HepG2 (cell line): ENCODE measurements around the gene STRIT1. TPM values are rescaled to one million over a fixed set of nuclear protein-coding genes. Genes with fewer than 3 reads are reported as not detected.

Experiments
- ATAC-seq: fragments of 200-7000 bp; cut with Tn5 transposase; 3 replicates; pipeline ENCODE4 v1.9.1; 2020; ENCODE audit warnings: mild to moderate bottlenecking, moderate library complexity
- BruUV-seq: library from RNA; stranded (reverse); fragments of 400-500 nt; replicated peaks from 2 replicates; lab custom pipeline; 2021; lab: Mats Ljungman, UMichigan
- CTCF ChIA-PET: fragments of 300-600 bp; formaldehyde crosslinking; extraction: SDS; loops from one replicate; lab custom pipeline; 2021; ENCODE audit warnings: low total read pairs, inconsistent platforms, low intra/inter-chr PET ratio; lab: Yijun Ruan, JAX
- POLR2A ChIA-PET: fragments of 350-600 bp; sonication (Branson Sonifier 250); formaldehyde crosslinking; loops from one replicate; lab custom pipeline; 2020; ENCODE audit warnings: antibody characterized with exemption, inconsistent platforms; lab: Yijun Ruan, JAX
- DNase-seq: peaks from one replicate; pipeline ENCODE4 v3.0.0-alpha.2; 2015; ENCODE audit warnings: low spot score
- FAIRE-seq: peaks from 3 replicates; lab custom pipeline; 2011; peaks lifted over from hg19 to GRCh38; lab: Jason Lieb, UNC
- H2AFZ ChIP-seq: one replicate; pipeline ENCODE4 v1.6.1; 2011; ENCODE audit warnings: low read length, inconsistent platforms
- H3K27ac ChIP-seq: fragments of 300-600 bp; 3 replicates; pipeline ENCODE4 v1.8.0; 2011; ENCODE audit warnings: mixed run types, mild to moderate bottlenecking, mixed read lengths, low read length, inconsistent platforms; ENCODE audit not compliant: insufficient read depth; ENCODE audit errors: extremely low read length
- H3K27me3 ChIP-seq, 2 experiments: fragments of 200-600 bp in 1 of 2; 2 replicates in 1 of 2; 3 replicates in 1 of 2; pipeline versions ENCODE4 v1.6.0 to v1.8.0; 2011; ENCODE audit warnings: low read length in 2 of 2, mild to moderate bottlenecking in 2 of 2, moderate library complexity in 2 of 2, inconsistent platforms in 1 of 2; ENCODE audit not compliant: insufficient read depth in 2 of 2, control insufficient read depth in 1 of 2
- H3K36me3 ChIP-seq, 2 experiments: fragments of 200-600 bp in 1 of 2; replicated peaks in 1 of 2; 2 replicates in 1 of 2; 3 replicates in 1 of 2; pipeline versions ENCODE4 v1.5.1 to v1.8.0; 2011; ENCODE audit warnings: low read length in 2 of 2, inconsistent platforms in 1 of 2; ENCODE audit not compliant: insufficient read depth in 2 of 2, control insufficient read depth in 1 of 2
- H3K4me1 ChIP-seq: 2 replicates; pipeline ENCODE4 v1.5.1; 2012; ENCODE audit warnings: low read length, inconsistent platforms; ENCODE audit not compliant: insufficient read depth
- H3K4me2 ChIP-seq: 2 replicates; pipeline ENCODE4 v1.6.0; 2011; ENCODE audit warnings: low read depth, low read length, inconsistent platforms
- H3K4me3 ChIP-seq, 3 experiments: fragments of 200-600 bp in 1 of 3; sonication (generic), shearing (Covaris generic) in 1 of 3; replicated peaks in 1 of 3; 2 replicates each; pipeline ENCODE4 v1.5.1; 2011 to 2016; ENCODE audit warnings: low read length in 3 of 3, inconsistent platforms in 2 of 3, low read depth in 2 of 3, mild to moderate bottlenecking in 2 of 3, control low read depth in 1 of 3, mixed read lengths in 1 of 3; ENCODE audit not compliant: insufficient read depth in 1 of 3
- H3K79me2 ChIP-seq: one replicate; pipeline ENCODE4 v1.6.1; 2011; ENCODE audit warnings: low read length, inconsistent platforms; ENCODE audit not compliant: insufficient read depth
- H3K9ac ChIP-seq: 2 replicates; pipeline ENCODE4 v1.6.0; 2011; ENCODE audit warnings: mild to moderate bottlenecking, low read depth, low read length, inconsistent platforms; ENCODE audit not compliant: insufficient read depth
- H3K9me3 ChIP-seq: 2 replicates; pipeline ENCODE4 v1.5.1; 2012; ENCODE audit warnings: mild to moderate bottlenecking, low read length
- H4K20me1 ChIP-seq: 2 replicates; pipeline ENCODE4 v1.6.0; 2011; ENCODE audit warnings: inconsistent platforms, mild to moderate bottlenecking, low read length, moderate library complexity; ENCODE audit not compliant: insufficient read depth
- ETV5 ChIP-seq: IDR thresholded peaks from 2 replicates; pipeline ENCODE4 v1.6.1; 2018; ENCODE audit warnings: missing biosample characterization, missing genetic modification reagents, inconsistent platforms, borderline replicate concordance
- FOXC1 ChIP-seq: sonication (generic); formaldehyde crosslinking; IDR thresholded peaks from 2 replicates; pipeline ENCODE4 v1.8.0; 2022; ENCODE audit warnings: mild to moderate bottlenecking, missing genetic modification reagents, borderline replicate concordance
- KLF15 ChIP-seq: sonication (generic); formaldehyde crosslinking; IDR thresholded peaks from 2 replicates; pipeline ENCODE4 v1.8.1; 2023; ENCODE audit warnings: borderline replicate concordance, mild to moderate bottlenecking, inconsistent platforms, missing genetic modification reagents, mixed read lengths
- MEF2D ChIP-seq: sonication (generic); formaldehyde crosslinking; IDR thresholded peaks from 2 replicates; pipeline ENCODE4 v1.5.1; 2020; ENCODE audit warnings: mild to moderate bottlenecking, missing genetic modification reagents
- MTA3 ChIP-seq: sonication (generic); formaldehyde crosslinking; IDR thresholded peaks from 2 replicates; pipeline ENCODE4 v1.4.0; 2020; ENCODE audit warnings: missing genetic modification reagents
- PCBP1 ChIP-seq: fragments of 200-400 bp; formaldehyde crosslinking; IDR thresholded peaks from 2 replicates; pipeline ENCODE4 v1.6.1; 2017; ENCODE audit warnings: mild to moderate bottlenecking, low read depth, low read length, borderline replicate concordance
- TBX3 ChIP-seq: fragments of 450-650 bp; IDR thresholded peaks from 2 replicates; pipeline ENCODE4 v1.6.1; 2017; ENCODE audit warnings: antibody characterized with exemption, mild to moderate bottlenecking, inconsistent platforms, borderline replicate concordance
- ZNF343 ChIP-seq: sonication (generic); formaldehyde crosslinking; IDR thresholded peaks from 2 replicates; pipeline ENCODE4 v1.4.0; 2020; ENCODE audit warnings: mild to moderate bottlenecking, missing genetic modification reagents
- in situ Hi-C: cut with HindIII; loops from 2 replicates; pipeline ENCODE4 v1.10.0; 2017; ENCODE audit warnings: low pct_unique_long_range_greater_than_20kb; ENCODE audit not compliant: extremely low pct_ligation_motif_present
- intact Hi-C: fragments of 100-400 bp; cut with micrococcal nuclease; formaldehyde crosslinking; loops from one replicate; pipeline ENCODE4 v1.10.0; 2022; ENCODE audit not compliant: unreplicated experiment
- polyA plus RNA-seq, 8 experiments: library from polyadenylated mRNA; depleted of rRNA in 3 of 8; stranded (reverse) in 7 of 8; unstranded in 1 of 8; fragments of >200 nt; fragmentation: Illumina TruSeq in 4 of 8; extraction: Trizol in 4 of 8; gene quantifications; 2 replicates each; pipeline versions ENCODE4 v1.2.1 to v1.2.3, GENCODE V29; 2011 to 2016; ENCODE audit warnings: low read depth in 4 of 8, missing spikeins in 1 of 8, mixed read lengths in 1 of 8; ENCODE audit not compliant: insufficient read depth in 1 of 8
- total RNA-seq, 5 experiments: library from RNA; depleted of rRNA; stranded (reverse); fragments of >200 nt; fragmentation: Illumina TruSeq; extraction: Trizol; gene quantifications; 2 replicates each; pipeline ENCODE4 v1.2.3, GENCODE V29; 2016; ENCODE audit warnings: low read depth in 1 of 5
- TF ChIP-seq, protein P1 (sequence below): sonication (generic); formaldehyde crosslinking; IDR thresholded peaks from 2 replicates; pipeline ENCODE4 v1.4.0; 2020; ENCODE audit warnings: mild to moderate bottlenecking, missing genetic modification reagents
- TF ChIP-seq, protein P2 (sequence below): sonication (generic); formaldehyde crosslinking; IDR thresholded peaks from 2 replicates; pipeline ENCODE4 v1.9.0; 2021; ENCODE audit warnings: mild to moderate bottlenecking, missing genetic modification reagents

Gene STRIT1
- total and polyA plus RNA-seq, 2 of the 13 experiments (the other 11 are each of a cell fraction or from before 2014, with no cell fraction given): not detected

DNA sequence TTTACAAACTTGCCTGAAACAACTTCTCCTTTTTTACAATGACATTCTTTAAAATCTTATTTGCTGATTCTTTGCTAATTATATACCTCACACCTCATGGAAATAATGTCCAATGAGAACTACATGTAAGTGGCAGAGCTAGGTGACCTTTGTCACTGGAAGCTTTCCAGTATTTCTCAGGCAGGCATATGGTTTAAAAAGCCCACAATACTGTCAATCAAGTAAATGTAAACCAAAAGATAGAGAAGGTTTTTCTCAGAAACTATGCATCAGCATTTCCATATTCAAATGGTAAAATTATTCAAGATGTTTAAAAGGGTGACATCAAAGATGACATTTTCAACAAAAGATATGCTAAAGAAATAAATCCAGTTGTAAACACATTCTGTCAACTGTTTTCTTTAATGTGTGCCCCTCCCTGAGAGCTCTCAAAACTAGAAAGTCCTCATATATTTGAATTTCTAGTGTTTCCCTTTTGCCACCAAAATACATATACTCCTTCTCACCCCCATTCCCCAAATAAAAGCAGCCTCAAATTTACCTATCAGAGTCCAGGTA lies 10.1 kb upstream of the STRIT1 start:
- in situ Hi-C loops (loop anchor here (25.0 kb wide), 1 partner anchor 541 kb away; no protein-coding TSS in a partner anchor), intact Hi-C loops (no loop called here)
- FAIRE-seq: no peak
- ChIA-PET POLR2A (no interaction called here), CTCF (no interaction called here)
- Histone ChIP-seq H3K79me2 (no peaks in the 10 kb centered on the region), H3K4me2 (no peak overlapping the region), H3K36me3 (no peaks in the 10 kb centered on the region), H3K4me1 (peaks cover 21% of the 10 kb centered on the region), H3K27me3 (no peaks in the 10 kb centered on the region), H3K9ac (no peak overlapping the region), H3K27ac (no peak overlapping the region), H4K20me1 (no peaks in the 10 kb centered on the region), H3K4me3 (no peak overlapping the region), H2AFZ (no peak overlapping the region), H3K9me3 (no peaks in the 10 kb centered on the region)
- no peak for ATAC-seq
- DNase-seq: no peak
- BruUV-seq: no TSS peak
- TF ChIP-seq KLF15 (CRISPR knock-in tag) (no peak), MTA3 (CRISPR knock-in tag) (no peak), ETV5 (no peak), ZNF343 (no peak), PCBP1 (no peak), MEF2D (CRISPR knock-in tag) (no peak), FOXC1 (CRISPR knock-in tag) (no peak), TBX3 (no peak)
- TF ChIP-seq, protein P1, sequence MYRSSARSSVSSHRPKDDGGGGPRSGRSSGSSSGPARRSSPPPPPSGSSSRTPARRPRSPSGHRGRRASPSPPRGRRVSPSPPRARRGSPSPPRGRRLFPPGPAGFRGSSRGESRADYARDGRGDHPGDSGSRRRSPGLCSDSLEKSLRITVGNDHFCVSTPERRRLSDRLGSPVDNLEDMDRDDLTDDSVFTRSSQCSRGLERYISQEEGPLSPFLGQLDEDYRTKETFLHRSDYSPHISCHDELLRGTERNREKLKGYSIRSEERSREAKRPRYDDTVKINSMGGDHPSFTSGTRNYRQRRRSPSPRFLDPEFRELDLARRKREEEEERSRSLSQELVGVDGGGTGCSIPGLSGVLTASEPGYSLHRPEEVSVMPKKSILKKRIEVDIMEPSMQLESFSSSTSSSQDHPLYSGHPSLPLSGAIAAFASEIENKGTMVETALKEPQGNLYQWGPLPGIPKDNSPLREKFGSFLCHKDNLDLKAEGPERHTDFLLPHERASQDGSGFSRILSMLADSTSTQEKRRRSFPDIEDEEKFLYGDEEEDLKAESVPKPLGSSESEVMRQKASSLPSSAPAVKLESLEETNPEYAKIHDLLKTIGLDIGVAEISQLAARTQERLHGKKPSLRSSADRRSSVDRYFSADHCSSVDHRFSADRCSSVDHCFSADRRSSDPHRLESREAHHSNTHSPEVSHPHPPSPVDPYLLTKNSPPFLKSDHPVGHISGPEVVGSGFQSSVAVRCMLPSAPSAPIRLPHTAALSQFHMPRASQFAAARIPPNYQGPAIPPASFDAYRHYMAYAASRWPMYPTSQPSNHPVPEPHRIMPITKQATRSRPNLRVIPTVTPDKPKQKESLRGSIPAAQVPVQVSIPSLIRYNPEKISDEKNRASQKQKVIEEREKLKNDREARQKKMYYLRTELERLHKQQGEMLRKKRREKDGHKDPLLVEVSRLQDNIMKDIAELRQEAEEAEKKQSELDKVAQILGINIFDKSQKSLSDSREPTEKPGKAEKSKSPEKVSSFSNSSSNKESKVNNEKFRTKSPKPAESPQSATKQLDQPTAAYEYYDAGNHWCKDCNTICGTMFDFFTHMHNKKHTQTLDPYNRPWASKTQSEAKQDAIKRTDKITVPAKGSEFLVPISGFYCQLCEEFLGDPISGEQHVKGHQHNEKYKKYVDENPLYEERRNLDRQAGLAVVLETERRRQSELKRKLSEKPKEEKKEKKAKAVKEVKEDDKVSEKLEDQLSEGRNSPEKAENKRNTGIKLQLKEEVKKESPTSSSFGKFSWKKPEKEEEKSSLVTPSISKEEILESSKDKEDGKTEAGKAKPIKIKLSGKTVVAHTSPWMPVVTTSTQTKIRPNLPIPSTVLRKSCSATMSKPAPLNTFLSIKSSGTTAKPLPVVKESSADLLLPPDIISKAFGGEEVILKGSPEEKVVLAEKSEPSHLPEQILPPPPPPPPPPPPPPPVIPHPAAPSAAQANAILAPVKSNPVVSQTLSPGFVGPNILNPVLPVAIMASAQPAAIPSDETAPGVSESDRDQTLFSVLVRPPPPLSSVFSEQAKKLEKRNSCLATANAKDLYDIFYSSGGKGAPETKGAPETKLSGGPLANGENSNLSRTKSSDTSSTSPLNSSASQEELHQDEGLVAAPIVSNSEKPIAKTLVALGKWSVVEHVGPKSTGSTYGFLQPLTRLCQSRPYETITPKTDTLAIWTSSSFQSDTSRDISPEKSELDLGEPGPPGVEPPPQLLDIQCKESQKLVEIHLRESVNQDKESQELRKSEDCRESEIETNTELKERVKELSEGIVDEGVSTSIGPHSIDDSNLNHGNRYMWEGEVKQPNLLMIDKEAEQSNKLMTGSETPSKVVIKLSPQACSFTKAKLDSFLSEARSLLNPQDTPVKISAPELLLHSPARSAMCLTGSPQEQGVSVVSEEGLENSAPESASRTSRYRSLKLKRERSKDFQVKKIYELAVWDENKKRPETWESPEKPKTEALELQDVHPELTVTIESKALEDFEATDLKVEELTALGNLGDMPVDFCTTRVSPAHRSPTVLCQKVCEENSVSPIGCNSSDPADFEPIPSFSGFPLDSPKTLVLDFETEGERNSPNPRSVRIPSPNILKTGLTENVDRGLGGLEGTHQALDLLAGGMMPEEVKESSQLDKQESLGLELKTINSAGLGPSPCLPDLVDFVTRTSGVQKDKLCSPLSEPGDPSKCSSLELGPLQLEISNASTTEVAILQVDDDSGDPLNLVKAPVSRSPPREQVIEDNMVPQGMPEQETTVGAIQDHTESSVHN (CRISPR knock-in tag): no peak
- TF ChIP-seq, protein P2, sequence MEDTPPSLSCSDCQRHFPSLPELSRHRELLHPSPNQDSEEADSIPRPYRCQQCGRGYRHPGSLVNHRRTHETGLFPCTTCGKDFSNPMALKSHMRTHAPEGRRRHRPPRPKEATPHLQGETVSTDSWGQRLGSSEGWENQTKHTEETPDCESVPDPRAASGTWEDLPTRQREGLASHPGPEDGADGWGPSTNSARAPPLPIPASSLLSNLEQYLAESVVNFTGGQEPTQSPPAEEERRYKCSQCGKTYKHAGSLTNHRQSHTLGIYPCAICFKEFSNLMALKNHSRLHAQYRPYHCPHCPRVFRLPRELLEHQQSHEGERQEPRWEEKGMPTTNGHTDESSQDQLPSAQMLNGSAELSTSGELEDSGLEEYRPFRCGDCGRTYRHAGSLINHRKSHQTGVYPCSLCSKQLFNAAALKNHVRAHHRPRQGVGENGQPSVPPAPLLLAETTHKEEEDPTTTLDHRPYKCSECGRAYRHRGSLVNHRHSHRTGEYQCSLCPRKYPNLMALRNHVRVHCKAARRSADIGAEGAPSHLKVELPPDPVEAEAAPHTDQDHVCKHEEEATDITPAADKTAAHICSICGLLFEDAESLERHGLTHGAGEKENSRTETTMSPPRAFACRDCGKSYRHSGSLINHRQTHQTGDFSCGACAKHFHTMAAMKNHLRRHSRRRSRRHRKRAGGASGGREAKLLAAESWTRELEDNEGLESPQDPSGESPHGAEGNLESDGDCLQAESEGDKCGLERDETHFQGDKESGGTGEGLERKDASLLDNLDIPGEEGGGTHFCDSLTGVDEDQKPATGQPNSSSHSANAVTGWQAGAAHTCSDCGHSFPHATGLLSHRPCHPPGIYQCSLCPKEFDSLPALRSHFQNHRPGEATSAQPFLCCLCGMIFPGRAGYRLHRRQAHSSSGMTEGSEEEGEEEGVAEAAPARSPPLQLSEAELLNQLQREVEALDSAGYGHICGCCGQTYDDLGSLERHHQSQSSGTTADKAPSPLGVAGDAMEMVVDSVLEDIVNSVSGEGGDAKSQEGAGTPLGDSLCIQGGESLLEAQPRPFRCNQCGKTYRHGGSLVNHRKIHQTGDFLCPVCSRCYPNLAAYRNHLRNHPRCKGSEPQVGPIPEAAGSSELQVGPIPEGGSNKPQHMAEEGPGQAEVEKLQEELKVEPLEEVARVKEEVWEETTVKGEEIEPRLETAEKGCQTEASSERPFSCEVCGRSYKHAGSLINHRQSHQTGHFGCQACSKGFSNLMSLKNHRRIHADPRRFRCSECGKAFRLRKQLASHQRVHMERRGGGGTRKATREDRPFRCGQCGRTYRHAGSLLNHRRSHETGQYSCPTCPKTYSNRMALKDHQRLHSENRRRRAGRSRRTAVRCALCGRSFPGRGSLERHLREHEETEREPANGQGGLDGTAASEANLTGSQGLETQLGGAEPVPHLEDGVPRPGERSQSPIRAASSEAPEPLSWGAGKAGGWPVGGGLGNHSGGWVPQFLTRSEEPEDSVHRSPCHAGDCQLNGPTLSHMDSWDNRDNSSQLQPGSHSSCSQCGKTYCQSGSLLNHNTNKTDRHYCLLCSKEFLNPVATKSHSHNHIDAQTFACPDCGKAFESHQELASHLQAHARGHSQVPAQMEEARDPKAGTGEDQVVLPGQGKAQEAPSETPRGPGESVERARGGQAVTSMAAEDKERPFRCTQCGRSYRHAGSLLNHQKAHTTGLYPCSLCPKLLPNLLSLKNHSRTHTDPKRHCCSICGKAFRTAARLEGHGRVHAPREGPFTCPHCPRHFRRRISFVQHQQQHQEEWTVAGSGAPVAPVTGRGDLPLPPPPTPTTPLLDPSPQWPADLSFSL (CRISPR knock-in tag): no peak
